A673 (cell line): ENCODE results near the gene GNAQ. TPM values are rescaled to one million over a fixed set of nuclear protein-coding genes. Genes with fewer than 3 reads are reported as not detected.

Source experiments
- BruUV-seq: library from RNA; stranded (reverse); fragments of 400-500 nt; replicated peaks from 2 replicates; lab custom pipeline; 2021; lab: Mats Ljungman, UMichigan
- CTCF ChIA-PET: fragments of 300-600 bp; sonication (Branson Sonifier 250); formaldehyde crosslinking; loops from one replicate; lab custom pipeline; 2022; ENCODE audit warnings: antibody characterized with exemption; lab: Charles Lee
- POLR2A ChIA-PET: fragments of 300-600 bp; sonication (Branson Sonifier 250); formaldehyde crosslinking; loops from one replicate; lab custom pipeline; 2022; ENCODE audit warnings: antibody characterized with exemption; ENCODE audit not compliant: low non-redundant PET; lab: Charles Lee
- DNase-seq: peaks from one replicate; pipeline ENCODE4 v3.0.0-alpha.2; 2015; ENCODE audit warnings: low spot score
- H3K27ac ChIP-seq: fragments of 200-600 bp; sonication (generic); 2 replicates; pipeline ENCODE4 v1.5.1; 2016; ENCODE audit warnings: mixed run types, low read depth, mild to moderate bottlenecking, mixed read lengths, antibody characterized with exemption, low read length; ENCODE audit not compliant: poor library complexity, severe bottlenecking
- H3K27me3 ChIP-seq: fragments of 200-600 bp; sonication (generic); replicated peaks from 2 replicates; pipeline ENCODE4 v1.6.1; 2017; ENCODE audit warnings: mixed run types, low read depth, mild to moderate bottlenecking, mixed read lengths, antibody characterized with exemption, low read length; ENCODE audit not compliant: insufficient read depth, poor library complexity
- H3K36me3 ChIP-seq: fragments of 200-600 bp; sonication (generic); 2 replicates; pipeline ENCODE4 v1.6.1; 2016; ENCODE audit warnings: mixed run types, mild to moderate bottlenecking, mixed read lengths, antibody characterized with exemption, low read length; ENCODE audit not compliant: insufficient read depth, poor library complexity, severe bottlenecking
- H3K4me1 ChIP-seq: fragments of 200-600 bp; sonication (generic); 2 replicates; pipeline ENCODE4 v1.6.1; 2017; ENCODE audit warnings: mixed run types, mild to moderate bottlenecking, mixed read lengths, antibody characterized with exemption, low read length; ENCODE audit not compliant: insufficient read depth, poor library complexity, severe bottlenecking
- H3K4me3 ChIP-seq: fragments of 200-600 bp; sonication (generic); 2 replicates; pipeline ENCODE4 v1.5.1; 2016; ENCODE audit warnings: low read depth, mixed run types, mild to moderate bottlenecking, mixed read lengths, low read length; ENCODE audit not compliant: poor library complexity, severe bottlenecking
- H3K9me3 ChIP-seq: fragments of 200-600 bp; sonication (generic); 2 replicates; pipeline ENCODE4 v1.6.1; 2016; ENCODE audit warnings: mixed run types, low read depth, mild to moderate bottlenecking, mixed read lengths, antibody characterized with exemption, low read length; ENCODE audit not compliant: poor library complexity, severe bottlenecking
- CTCF ChIP-seq: fragments of 300-800, 200-600 bp; sonication (generic); conservative IDR thresholded peaks from 2 replicates; pipeline ENCODE4 v1.5.1; 2017; ENCODE audit warnings: low read depth, mild to moderate bottlenecking, antibody characterized with exemption, low read length, moderate library complexity, mixed read lengths
- EZH2 ChIP-seq: fragments of 200-600 bp; sonication (generic); IDR thresholded peaks from 2 replicates; pipeline ENCODE4 v1.6.1; 2017; ENCODE audit warnings: borderline replicate concordance, low read depth, mild to moderate bottlenecking, mixed read lengths, antibody characterized with exemption, low read length; ENCODE audit not compliant: poor library complexity, severe bottlenecking
- intact Hi-C: fragments of 100-400 bp; cut with micrococcal nuclease; formaldehyde crosslinking; loops from one replicate; pipeline ENCODE4 v1.10.0; 2022; ENCODE audit not compliant: unreplicated experiment
- total RNA-seq: library from RNA; stranded (reverse); gene quantifications from 2 replicates; pipeline ENCODE4 v1.2.3, GENCODE V29; 2021

The GNAQ gene
- total RNA-seq, 1 experiment from 2014 or later, result 69.9 TPM

GRCh38 chr9:77975806-77976205 lies 55.8 kb downstream of the GNAQ start:
- no peak for DNase-seq
- Histone ChIP-seq H3K27ac (no peak overlapping the region), H3K9me3 (no peaks in the 10 kb centered on the region), H3K4me3 (no peak overlapping the region), H3K4me1 (peaks cover 60% of the 10 kb centered on the region), H3K27me3 (no peaks in the 10 kb centered on the region), H3K36me3 (no peaks in the 10 kb centered on the region)
- ChIA-PET POLR2A (no interaction called here), CTCF (no interaction called here)
- no peak for TF ChIP-seq CTCF
- no peak for TF ChIP-seq EZH2
- no TSS peak for BruUV-seq
- intact Hi-C loops, result loop anchor here (2.0 kb wide), 1 partner anchor 145 kb away; no protein-coding TSS in a partner anchor

GRCh38 chr9:77975036-77975435 lies 56.6 kb downstream of the GNAQ start:
- POLR2A ChIA-PET, result no interaction called here
- DNase-seq, result peak; percentile 35
- intact Hi-C loops, result no loop called here
- Histone ChIP-seq H3K4me3 (no peak overlapping the region), H3K4me1 (peaks cover 52% of the 10 kb centered on the region), H3K27ac (no peak overlapping the region), H3K27me3 (no peaks in the 10 kb centered on the region), H3K36me3 (no peaks in the 10 kb centered on the region), H3K9me3 (no peaks in the 10 kb centered on the region)
- BruUV-seq, result no TSS peak
- TF ChIP-seq EZH2, result no peak
- TF ChIP-seq CTCF, result no peak
- CTCF ChIA-PET, result no interaction called here

GRCh38 chr9:77974434-77974833 lies 57.2 kb downstream of the GNAQ start:
- no peaks in the 10 kb centered on the region for H3K27me3 ChIP-seq
- no peak overlapping the region for H3K4me3 ChIP-seq
- ChIA-PET POLR2A (no interaction called here), CTCF (no interaction called here)
- TF ChIP-seq CTCF, result no peak
- TF ChIP-seq EZH2, result no peak
- H3K9me3 ChIP-seq, result no peaks in the 10 kb centered on the region
- intact Hi-C loops, result no loop called here
- H3K27ac ChIP-seq, result no peak overlapping the region
- BruUV-seq, result no TSS peak
- no peak for DNase-seq
- no peaks in the 10 kb centered on the region for H3K36me3 ChIP-seq
- H3K4me1 ChIP-seq, result peaks cover 46% of the 10 kb centered on the region
